ENCODE measurements around the gene C11orf58.

The C11orf58 gene

DNA sequence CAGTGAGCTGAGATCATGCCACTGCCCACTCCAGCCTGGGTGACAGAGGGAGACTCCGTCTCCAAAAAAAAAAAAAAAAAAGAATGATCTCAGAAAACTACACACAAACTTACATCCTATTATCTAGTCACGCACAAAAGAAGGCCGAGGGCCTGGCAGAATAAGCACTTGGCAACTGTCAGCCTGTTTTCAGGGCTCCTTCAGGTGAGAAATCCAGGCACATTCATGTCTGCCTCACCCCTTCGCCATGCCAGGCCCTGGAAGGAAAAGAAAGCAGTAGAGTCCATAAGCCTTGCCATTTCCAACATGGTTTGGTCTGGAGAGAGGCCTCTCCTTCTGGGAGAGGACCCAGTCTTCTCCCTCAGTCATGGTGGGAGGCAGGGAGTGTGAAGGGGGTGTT lies 30.9 kb downstream of the C11orf58 start:
- DNase-seq = no peak

- DNase-seq = no peak
These were observed 31.6 kb downstream of the C11orf58 start for GRCh38 chr11:16770016-16770415.

- no peak for DNase-seq
These were observed 33.1 kb downstream of the C11orf58 start for GRCh38 chr11:16771350-16772140.

- no peak for DNase-seq
These were observed 33.7 kb downstream of the C11orf58 start for GRCh38 chr11:16772141-16772512.

GRCh38 chr11:16773981-16774935 lies 35.8 kb downstream of the C11orf58 start:
- no peak for DNase-seq

DNA sequence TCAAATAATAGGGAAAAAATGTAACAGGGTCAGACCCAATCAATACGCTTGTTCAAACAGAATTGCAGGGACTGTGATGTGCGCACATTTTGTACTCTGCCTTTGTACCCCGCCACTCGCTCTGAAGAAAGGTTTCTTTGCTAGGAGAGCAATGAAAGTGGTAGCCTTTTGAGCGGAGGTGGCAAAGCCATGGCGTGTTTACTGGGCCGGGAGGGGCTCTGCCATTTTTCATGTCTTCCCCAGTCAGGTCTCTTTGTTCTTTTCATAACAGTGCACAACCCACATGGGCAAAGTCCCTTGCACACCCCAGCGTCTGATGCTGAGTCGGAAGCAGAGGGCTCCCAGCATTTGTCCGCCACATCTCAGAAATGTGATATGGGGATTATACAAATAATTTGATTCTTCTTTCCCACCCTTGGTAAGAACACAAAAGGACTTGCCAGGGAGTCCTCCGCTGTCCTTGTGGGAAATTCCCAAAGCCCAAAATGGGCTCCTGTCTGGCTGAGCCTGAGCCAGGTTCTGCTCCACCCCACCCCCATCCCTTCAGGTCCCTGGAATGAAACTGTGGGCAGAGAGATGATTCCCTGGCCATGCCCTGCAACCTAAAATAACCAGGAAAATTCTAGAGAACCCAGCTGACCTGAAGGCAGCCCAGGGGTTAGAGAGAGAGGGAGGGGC lies 36.6 kb downstream of the C11orf58 start:
- DNase-seq = no peak

- no peak for DNase-seq
These were observed 37.3 kb downstream of the C11orf58 start for GRCh38 chr11:16775614-16776283.

DNA sequence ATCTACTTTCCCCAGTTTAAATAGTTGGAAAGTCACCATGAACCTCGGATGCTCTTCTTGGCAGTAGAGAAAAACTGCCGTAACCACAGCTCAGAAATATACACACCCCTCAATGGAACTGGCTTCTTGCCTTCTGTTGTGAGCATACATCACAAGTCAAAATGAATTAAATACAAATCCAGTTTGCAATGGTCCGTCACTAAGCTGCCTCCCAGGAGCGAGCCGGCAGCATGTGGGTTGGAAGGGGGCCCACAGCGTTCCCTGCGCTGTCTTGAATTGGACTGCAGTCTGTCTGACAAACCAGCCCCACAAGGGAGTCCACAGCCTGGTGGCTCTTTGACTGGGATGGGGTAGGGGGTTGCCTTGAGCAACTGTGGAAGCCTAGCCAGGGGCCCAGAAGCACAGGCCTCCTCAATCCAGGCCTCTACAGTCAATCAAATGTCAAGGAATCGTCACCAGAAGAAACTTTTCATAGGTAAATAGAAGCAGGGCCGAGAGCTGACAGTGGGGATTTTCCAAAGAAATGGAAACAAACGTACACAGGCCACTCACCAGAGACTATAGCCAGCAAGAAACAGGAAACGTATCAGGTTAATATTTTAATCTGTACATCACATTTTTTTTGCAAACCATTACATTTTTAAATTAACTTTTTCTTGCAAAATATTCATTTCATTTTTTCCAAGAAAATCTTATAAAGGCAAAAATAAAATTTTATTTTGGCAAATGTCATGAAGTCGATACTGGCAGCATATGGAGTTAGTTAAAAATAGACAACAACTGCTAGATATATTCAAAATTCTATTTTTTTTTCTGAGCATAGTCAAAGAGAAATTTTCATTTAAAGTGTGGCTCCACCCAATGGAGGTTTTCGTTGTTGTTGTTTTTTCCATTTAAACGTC lies 38.5 kb downstream of the C11orf58 start:
- peak; percentile 79 for DNase-seq

GRCh38 chr11:16777613-16777975 lies 39.1 kb downstream of the C11orf58 start:
- no peak for DNase-seq

- no peak for DNase-seq
These were observed 39.8 kb downstream of the C11orf58 start for GRCh38 chr11:16778286-16778685.

DNA sequence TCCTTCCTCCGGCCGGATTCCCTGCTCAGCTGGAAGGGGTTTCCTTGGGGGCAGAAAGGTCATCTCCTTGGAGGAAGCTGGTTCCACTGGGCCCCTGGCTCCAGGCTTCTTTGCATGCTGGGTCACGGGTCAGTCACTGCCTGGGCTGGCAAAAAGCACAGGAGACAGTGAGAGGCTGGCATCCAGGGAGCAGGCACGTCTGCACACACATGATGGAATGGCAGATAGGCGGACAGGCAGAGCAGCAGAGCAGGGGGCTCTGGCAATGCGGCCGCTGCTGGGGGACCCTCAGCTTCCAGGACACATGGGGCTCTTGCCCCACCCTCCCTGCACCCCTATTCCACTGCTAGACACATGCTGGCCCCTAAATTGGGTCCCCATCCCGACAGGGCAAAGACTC lies 40.4 kb downstream of the C11orf58 start:
- no peak for DNase-seq

GRCh38 chr11:16779436-16779835 lies 41.0 kb downstream of the C11orf58 start:
- no peak for DNase-seq

GRCh38 chr11:16780146-16780545 lies 41.7 kb downstream of the C11orf58 start:
- no peak for DNase-seq

DNA sequence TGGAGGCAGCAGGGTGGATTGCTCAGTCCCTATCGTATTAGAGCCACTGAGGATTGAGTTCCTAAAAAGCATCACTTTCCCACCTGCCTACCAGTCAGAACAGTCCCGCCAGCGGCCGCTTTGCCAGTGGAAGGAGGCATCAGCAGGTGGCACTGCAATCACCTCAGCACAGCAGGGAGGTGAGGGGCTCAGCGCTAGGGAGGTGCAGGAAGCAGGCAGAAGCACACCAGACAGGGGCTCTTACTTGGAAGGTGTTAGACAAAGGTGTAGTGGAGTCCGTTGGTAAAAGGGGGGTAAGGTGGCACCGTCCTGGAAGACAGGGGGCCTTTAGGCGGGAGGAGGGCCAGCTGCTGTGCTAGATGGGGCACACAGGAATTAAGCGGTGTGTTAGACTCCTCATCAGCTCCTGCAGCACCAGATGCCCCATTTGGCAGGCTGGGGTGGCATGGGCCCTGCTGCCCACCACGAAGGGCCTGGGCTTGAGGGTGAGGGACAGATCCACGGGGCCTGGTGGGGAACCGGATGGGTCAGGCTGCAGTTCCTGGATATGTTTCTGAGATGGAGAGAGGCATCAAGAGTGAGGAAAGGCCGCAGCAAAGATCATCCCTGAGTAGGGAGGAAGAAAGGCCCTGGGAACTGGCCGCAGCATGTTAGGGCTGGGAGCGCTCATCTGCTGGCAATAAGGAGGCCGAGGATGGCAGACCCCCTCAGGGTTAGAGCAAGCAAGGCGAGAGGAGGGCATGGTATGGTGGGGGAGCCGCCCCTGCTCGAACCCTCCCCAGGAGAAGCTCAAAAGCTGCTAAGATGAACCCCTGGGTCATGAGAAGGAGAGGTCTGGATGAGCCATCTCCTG lies 42.5 kb downstream of the C11orf58 start:
- no peak for DNase-seq

DNA sequence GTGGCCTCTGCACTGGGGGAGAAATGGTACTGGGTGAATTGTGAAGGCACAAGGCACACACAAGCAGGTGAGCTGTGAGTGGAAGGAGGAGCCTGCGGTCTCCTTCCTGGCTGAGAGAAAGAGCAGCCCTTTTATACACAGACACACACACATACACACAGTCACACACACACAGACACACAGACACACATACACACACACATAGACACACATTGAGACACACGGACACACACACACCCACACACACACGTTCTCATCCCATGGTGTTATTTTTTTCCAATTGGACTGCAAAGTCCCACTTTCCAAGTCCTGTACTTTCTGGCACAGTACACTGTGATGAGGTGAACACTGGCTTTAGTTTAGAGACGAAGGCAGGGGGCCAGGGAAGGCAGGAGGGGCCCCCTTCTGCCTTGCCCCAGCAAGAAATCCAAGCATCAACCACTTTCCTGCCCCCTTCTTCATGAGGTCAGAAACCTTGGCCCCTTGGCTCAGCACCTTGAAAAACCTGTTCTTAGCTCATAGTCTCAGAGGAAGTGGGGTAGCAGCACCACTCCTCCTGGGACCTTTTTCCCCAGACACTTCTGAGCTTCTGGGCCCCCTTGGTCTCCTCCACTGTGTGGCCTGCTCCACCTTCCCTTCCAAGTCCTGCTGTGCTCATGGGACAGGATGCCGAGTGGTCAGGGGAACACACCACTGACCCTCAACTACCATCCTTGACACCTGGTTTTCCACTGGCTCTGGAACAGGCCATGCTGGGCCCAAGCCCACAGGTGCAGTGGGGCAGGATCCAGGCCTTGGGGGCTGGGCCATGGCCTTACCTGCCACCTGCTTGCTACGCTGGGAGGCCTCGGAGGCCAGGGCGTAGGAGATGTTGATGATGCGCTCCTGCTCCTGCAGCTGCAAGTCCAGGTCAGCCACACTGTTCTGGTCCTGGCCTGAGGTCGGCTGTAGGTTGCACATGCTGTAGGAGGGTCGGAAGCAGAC lies 43.8 kb downstream of the C11orf58 start:
- DNase-seq = no peak

GRCh38 chr11:16783321-16783801 lies 44.9 kb downstream of the C11orf58 start:
- DNase-seq = no peak

DNA sequence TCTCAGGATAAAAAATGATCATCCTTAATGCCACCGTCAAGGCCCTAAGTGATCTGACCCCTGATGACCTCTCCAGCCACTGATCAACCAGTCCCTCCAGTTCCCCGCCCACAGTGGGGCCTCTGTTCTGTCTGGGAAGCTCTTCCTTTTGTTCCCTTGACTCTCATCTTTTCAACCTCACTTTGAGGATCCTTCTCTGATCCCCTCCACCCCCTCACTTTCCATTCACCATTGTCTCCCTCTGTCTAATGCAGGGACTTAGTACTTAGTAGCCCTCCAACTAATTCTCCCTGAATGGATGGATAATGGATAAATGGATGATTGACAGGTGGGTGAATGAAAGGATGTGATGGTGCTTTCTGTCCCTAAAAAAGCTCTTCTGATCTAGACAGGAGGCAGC lies 45.6 kb downstream of the C11orf58 start:
- DNase-seq = peak; percentile 58

- no peak for DNase-seq
These were observed 46.2 kb downstream of the C11orf58 start for GRCh38 chr11:16784666-16785065.

DNA sequence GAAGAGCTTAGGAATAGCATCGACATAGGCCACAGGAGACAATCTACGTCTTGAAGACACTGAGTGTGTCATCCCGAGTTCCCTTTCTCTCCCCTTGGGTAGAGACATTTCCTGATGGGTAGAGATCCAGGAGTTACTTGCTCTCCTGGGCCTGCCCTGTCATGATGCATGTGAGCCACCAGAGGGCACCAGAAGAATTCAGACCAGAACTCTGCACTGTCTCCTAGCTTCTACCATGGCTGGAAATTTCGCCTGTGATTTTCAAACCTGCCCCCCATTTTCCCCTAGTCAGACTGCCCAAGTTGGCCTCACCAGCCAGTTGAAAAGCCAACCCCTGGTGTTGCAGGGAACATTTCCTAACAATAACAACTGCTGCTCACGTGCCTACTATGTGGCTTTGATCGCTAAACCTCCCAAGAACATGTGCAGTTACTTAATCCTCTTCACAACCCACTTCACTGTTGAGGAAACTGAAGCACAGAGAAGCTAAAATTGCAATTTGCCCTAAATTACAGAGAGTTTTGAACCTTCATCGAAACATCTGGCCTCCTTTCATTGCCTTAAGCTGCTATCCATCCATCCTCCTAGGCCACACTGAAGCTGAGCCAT lies 47.2 kb downstream of the C11orf58 start:
- DNase-seq = peak; percentile 90

All from eye (tissue), 1 donor.